ENCODE data around the gene ADCYAP1R1.

The ADCYAP1R1 gene

DNA sequence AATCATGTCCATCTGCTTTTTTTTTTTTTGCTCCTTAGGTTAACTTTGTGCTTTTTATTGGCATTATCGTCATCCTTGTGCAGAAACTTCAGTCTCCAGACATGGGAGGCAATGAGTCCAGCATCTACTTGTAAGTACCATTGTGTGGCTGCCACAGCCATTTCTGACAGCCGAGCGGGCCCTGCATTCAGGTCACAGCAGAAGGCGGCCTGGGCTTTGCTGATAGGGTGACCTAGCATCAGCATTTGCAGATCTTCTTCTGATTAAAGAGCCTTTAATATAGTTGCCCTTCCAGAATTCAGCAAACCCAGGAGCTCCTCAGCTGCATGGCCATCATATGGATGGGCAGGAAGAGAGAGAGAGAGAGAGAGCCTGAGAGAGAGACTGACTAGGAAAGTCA, 40.5 kb downstream of the ADCYAP1R1 start:
- no peak for DNase-seq

DNA sequence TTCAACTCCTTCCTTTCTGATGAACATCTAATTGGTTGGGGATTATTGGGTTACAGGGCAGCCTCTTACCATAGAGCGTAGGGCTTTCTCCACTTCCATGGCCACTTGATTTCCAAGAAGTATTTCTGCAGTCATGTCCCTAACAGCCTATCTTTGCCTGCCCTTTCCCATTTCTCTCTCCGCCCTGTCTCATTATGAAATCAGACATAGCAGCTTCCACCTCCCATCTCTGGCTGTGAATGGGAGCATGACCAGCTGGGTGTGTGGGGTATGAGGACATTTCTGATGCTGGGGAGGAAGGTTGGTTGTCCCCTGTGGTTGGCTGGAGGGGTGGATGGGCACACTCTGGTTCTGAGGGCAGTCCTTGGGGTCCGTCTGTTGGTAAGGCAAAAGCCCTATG, 41.2 kb downstream of the ADCYAP1R1 start:
- DNase-seq, result no peak

DNA sequence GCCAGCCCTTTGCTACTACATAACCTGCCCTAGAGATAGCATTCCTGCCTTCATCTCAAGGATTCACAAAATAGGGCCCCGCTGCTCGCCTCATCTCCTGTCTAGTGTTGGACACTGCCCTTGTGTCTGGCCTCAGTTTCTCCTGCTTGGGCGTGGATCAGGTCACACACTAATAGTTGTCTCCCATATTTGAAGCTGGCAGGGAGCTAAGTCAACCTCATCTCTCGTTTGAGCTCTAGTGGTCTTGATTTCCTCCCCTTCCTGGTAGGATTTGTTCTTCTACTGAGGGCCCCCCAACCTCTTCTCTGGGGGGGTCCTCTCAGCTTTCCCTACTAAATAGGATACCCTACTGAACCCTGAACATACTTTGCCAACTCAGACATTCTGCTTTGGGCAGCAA, 42.2 kb downstream of the ADCYAP1R1 start:
- no peak for DNase-seq

DNA sequence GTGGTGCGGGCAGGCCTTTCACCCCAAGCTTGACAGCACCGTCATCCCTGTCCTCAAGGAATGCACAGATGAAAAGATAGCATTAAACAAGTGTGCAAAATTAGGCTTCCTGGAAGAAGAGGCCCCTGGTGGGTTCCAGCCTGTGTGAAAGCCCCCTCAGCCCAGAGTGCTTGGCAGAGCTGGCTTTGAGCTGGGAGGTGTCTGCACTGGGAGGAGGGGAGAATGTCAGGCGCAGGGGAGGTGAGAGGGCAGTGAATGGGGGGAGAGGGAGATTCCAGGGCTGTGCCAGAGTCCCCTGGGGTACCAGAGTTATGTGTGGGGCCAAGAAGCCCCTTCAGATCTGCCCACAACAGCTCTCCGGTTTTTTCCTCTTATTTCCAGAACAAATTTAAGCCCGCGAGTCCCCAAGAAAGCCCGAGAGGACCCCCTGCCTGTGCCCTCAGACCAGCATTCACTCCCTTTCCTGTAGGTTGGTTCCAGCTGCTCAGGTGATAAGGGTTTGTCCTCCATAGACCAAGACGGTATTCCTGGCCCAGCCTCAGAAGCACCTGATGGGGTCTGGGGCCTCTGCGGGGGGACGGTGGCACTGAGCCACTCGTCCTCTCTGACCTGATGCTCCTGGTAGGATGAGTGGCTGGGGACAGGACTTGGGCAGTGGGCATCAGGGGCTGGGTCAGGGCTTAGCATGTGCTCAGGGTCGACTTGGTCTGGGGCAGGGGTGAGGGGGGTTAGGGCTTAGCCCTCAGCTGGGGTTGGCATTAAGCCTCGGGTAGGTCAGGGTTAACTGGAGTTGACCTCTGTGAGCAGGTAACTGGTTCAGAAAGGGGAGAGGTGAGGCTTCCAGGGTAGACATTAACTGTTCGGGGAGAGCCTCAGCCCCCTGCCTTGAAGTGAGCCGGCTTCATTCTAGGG, 43.4 kb downstream of the ADCYAP1R1 start:
- DNase-seq, result no peak

DNA sequence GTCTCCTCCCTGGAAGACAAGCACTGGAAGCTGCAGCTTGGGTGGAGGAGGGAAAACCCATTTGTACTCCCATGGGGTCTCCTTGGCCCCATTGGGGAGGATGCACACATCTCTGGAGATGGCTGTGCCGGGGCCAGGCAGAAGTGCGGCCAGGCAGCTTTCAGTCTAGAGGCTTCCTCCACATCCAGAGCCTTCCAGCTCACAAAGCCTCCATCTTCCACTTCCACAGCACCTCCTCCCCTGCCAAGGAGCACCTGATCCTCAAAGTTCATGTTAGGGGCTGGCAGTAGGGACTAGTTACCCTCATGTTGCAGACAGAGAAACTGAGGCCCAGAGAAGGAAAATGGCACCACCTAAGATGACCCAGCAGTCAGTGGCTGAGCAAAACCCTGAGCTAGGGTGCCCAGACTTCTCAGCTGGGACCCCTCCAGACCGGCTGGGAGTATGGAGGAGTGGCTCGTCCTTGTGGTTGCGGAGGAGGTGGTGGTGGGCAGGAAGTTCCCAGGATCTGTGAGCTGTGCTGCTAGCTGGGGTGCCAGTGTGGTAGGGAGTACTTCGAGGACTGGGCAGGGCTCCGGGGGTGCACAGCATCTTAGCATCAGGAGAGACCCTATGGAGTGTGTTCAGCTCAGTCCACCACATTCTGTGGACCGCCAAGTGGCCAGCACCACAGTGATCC, 44.2 kb downstream of the ADCYAP1R1 start:
- no peak for DNase-seq

DNA sequence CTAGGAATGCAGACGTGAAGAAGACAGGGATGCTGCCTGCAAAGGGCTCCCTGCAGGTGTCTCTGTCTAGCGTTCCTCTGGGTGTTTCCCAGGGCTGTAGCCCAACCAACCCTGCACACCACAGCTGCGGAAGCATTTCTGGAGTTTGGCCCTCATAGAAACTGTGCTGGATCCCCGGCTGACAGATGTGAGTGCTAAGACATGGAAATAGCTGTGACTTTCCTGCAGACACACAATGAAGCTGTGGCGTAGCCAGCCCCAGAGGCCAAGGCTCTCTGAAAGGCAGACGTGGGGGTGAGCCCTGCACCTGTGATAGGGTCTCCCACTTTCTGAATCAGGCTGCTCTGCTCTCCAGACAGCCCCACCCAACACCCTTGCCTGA, 44.8 kb downstream of the ADCYAP1R1 start:
- no peak for DNase-seq

DNA sequence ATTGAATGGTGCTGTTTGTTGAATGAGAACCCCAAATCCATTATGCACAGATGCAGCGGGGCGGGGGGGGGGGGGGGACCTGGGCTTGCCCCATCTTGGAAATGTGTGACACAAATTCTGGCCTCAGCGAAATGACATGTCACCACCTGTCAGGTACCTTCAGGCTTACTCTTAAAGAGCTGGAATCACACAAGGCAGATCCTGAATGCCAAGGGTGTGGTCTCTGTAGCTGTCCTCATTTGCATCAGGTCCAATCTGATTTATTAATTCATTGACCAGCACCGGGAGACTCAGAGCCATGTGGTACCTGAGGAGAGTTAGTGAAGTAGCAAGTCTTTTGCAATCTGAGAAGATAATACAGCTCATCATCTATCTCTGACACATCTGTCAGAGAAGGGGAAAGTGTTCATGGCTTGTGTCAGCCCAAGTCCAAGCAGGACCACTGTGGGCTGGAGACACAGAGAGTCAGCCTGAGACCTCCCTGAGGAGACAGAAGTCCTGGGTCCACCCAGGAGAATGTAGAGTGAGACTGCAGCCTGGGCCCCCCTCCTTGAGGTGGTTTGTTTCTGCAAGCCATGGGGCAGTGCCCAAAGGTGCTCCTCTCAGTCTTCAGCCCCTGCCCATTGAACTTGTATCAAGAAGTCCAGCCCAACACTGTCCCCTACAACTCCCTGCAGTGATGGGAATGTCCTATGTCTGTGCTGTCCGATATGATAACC, 46.7 kb downstream of the ADCYAP1R1 start:
- DNase-seq, result no peak

DNA sequence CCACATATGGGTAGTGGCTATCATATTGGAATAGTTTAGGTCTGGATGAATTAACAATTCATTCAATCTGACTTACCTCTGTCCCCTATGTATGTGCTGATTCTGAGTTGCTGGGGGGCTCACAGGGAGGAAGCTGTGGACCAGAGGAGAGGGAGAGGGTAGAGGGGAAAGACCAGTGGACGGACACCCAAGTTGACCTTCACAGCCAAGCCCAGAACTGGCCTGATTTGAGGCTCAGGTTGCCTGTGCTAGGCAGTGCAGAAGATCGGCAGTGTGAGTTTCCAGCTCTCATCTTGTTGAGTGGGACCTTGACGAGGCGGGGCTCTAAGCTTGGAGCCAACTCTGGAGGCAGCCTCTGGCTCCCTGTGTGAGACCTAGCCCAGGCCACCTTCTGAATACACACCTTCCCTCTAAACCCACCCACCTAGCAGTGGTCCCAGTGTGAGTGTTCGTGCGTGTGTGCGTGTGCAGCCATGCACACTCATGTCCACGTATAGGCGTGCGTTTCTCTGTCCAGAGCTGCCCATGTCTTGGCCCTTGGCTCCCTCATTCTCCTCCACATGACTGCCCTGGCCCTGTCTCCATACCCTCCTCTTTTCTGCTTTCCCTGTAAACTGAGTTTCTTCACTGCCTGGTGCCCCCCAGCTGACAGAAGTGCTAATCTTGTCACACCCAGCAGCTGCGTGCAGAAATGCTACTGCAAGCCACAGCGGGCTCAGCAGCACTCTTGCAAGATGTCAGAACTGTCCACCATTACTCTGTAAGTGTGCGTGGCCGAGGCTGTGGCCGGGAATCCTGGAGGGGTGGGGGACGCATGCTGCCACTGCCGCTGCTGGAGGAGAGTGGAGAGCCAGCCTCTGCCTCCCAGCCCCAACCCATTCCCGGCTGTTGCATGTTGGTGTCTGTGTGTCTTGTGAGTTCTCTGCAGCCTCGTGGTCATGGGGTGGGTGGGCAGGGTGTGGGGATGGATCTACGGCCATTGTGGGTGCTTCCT, 47.6 kb downstream of the ADCYAP1R1 start:
- no peak for DNase-seq

DNA sequence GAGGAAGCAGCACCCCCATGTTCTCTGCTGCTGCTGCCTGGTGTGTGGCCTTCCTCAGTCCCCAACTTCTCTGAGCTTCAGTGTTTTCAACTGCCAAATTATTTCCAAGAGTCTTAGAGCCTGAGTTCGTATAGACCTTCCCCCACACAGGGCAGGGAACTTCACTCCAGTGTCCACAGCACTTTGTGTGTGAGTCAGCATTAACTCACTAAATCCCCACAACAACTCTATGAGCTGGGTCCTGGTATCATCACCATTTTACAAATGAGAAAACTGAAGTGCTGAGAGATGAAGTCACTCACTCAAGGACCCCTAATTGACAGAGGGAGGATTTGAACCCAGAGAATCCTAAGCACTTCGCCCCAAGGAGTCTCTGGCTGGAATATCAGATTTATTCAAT, 48.3 kb downstream of the ADCYAP1R1 start:
- DNase-seq, result no peak

DNA sequence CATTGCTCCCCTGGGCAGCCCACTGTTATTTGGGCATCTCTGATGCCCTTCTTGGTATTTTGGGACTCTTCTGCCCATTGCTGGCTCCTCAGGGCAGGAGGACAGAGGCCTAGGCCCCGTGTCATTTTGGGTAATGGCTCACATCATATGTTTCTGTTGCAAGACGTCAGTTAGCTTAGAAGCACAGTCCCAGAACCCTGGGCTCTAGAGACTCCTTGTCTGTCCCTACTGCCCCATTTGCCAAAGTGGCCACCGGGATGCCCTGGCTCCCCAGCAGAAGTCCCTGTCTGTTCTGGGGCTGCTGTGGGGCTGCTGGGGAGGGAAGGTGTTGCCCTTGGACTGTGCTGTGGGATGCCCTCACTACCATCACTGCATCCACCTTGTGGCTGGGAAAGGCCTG, 48.8 kb downstream of the ADCYAP1R1 start:
- no peak for DNase-seq

DNA sequence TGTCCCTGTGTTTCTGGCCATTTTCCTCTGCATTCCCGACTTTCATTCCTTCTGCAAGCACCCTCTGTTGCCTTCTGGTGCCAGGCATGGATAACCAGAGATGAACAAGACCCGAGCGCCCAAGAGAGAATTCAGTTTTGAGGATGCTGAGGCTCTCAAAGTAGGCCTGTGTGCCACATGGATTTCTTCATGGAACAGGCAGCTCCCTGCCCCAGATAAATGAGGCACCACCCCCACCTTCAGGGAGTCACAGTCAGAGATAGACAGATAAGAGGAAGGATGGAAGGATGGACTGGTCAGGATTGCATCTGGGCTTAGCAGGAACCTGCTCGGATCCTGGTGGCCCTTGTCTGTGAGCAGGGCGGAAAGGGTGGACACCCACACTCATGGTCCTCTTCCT, 49.4 kb downstream of the ADCYAP1R1 start:
- no peak for DNase-seq

DNA sequence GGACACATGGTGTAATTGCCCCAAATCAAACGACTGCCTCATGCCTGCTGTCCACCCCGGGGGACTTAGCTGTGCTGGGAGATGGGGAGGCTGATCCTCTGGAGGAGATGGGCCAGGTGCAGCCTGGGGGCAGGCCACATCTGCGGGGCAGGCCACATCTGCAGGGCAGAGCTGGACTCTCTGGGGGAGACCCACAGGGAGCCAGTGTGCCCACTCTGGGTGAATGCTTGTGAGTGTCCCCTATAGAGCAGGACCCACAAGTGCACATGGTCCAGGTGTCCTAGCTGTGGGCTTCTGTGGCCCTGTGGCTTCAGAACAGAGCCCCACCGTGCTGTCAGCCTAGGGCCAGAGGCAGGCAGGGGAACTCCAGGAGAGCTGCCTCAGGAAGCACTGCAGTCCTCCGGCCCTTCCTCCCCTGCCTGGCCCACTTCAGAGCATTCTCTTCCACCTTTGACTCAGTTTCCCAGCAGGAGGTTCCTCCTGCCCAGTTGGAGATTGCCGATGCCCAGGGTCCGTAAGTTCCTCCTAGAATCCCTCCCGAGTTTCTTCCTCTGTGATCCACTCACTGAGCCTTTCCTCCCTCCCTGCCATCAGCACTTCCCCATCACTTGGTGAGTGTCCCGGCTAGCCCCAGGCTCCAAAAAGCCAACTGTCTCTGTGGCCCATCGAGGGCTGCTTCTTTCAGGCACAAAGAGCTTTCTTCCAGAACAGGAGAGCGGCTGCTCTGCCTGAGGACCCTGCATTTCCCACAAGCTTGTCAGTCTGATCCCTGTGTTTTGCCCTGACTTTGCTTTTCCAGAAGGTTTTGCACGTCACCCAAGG, 50.3 kb downstream of the ADCYAP1R1 start:
- no peak for DNase-seq

DNA sequence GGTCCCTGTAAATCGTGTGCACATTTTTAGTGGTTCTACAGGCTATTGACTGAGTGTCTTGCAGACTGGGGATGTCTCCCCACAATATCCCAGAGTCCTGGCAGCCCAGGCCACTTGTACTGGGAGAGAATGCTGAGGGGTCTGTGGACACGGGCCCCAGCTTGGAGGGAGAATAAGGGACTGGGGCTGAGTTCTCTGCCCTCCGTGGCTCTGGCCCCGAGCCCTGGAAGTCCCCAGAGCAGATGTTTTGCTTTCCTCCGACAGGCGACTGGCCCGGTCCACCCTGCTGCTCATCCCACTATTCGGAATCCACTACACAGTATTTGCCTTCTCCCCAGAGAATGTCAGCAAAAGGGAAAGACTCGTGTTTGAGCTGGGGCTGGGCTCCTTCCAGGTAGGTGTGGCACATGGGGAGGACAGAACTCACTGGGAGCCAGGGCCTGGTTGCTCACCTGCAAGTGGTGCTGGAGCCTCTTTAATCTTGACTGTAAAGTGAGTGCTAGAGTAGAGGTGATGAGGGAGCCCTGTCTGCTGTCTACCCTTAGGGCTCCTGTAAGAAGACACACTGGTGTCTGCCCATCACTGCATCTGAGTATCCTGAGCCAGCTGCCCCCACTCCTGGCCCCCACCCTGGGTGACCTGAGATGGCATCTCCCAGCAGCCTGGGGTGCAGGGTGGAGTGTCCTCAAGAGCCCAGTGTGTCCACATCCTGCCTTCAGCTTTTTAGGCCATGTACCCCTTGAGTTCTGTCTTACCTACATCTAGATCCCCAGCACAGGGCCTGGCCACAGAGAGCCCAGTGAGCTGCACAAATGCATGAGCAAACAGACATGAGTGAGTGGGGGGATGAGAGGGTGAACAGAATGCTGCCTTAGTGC, 51.1 kb downstream of the ADCYAP1R1 start:
- no peak for DNase-seq

DNA sequence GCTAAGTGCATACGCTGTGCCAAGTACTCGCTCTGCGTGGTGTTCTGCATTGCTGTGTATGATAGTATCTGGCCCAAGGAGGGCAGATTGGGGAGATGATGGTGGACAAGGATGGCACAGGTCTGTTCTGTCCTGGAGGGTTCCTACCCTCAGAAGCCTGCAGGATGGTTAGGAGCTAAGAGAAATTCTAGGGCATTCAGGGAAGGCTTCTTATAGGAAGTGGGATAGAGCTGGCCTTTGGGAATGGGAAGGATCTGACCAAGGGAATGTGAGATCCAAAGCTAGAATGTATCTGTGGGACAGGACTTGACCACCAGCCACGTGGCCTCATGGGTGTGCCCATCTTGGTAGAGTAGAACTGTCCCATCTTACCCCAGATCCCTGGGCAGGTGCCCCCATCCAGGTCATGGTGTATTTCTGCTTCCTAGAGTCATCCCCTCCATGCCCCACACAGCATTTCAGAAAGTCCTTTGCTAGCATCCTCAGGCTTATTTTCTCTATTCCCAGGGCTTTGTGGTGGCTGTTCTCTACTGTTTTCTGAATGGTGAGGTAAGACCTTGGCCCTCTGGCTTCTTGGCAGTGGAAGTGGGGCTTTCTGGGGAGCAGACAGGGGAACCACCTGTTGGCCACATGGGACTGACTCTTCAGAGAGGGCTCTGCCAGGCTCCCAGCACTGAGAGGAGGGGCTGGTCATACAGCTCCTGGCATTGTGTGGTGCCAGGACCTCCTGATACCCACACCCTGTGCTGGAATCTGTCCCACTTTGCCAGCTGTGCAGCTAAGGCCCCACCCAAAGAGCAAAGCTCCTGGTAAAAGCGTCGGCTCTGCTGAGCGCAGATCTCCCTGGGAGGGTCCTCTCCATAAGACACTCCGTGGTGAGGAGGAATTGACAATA, 52.5 kb downstream of the ADCYAP1R1 start:
- DNase-seq, result no peak

DNA sequence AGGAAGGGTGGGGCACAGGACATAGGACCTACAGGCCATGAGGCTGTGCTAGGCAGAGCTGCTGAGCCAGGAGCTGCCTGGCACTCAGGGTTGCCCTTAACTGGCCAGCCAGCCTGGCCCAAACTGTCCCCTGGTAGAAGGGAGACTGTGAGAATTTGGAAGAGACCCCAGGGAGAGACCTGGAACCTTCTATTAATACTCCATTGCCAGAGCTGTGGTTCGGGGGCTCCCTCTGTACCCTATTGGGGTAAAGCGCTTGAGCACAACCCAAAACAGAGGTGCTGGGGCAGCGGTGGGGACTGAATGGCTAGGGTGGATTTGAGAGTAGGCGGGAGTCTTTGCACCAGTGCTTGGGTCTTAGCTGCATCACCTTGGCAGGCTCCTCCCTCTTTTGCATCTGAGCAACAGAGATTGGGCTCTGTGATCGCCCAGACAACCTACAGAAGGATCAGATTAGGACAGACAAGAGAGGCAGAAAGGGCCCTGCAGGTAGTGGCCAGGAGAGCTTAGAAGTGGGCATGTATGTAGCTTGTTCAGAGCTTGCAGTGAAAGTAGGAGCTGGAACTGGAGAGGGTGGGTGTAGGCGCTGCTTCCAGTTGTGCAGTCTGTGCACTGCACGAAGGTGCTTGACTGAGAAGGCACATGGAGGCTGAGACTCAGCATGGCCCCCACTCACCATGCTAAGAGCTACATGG, 53.3 kb downstream of the ADCYAP1R1 start:
- no peak for DNase-seq

DNA sequence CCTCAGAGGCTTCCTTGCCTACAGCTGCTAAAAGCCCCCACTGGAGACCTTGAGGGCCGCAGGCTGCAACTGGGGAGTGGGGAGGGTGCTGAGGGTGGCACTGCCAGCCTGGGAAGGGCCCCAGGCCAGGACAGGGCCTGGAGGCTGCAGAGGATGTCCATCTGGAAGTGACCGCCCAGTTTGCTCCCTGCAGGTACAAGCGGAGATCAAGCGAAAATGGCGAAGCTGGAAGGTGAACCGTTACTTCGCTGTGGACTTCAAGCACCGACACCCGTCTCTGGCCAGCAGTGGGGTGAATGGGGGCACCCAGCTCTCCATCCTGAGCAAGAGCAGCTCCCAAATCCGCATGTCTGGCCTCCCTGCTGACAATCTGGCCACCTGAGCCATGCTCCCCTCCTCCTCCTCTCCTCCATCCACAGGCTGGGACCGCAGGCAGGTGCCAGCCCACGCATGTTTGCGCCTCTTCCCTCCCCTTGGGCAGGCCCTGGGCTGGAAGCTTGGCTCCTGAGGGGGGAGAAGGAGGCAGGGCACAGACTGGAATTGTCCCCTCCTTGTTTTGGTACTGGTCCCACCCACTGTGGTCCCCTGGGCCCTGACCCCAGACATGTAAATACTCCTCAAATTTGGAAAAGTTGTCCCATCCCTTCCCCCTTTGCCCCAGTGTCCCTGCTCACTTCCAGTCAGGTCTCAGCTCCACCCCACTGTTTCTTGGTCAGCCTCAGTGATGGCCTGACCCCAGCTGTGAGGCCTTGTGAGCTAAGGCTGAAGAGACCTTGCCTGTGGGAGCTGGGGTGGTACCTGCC, 54.4 kb downstream of the ADCYAP1R1 start:
- DNase-seq, result no peak

DNA sequence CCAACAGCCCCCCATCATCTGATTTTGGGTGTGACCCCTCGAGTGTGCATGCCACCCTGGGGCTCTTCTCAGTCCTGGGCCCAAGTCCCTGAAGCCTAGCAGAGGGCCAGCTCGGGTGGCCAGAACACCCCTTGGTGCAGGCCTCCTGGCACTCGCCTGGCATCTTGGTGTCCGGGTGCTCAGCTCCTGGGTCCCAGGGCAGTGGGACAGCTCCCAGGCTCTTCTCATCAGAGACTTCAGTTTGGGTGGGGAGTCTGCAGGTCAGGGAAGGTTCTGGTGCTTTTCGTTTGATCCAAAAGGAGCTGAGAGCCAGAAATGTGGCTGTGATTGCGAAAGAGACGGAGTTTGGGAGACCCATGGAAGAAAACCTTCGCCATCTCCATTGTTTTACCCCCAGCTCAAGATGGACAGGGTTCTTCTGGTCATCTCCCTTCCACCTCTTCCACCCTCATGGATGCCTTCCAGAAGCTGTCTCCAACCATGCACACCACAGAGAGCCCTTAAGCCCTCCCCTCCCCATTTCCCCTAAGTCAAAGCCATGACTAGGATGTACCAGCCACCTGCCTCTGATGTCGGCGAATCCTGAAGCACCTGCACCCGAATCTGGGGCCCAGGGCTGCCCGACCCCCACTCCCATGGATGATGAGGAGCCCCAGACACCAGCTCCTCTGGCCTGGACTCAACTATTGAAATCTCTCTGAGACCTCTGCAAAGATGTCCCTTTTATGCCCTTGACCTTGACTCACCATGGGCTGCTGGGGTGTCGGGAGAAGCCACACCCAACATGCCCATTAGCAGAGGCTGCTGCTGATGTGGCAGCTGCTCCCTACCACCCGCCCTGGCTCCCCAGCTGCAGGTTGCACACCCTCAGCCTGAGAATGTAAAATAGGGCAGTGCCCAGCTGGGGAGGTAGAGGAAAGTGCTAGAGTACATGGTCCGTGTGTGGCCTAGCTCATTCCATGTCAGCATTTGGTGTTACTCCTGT, 55.3 kb downstream of the ADCYAP1R1 start:
- no peak for DNase-seq

Data from activated CD4-positive, alpha-beta T cell treated with anti-CD3 and anti-CD28 coated beads for 1 hour (primary cell).